GDM1 (cell line): ENCODE measurements around the gene MRPS12.
"Not testable (repeated sequence)": the region's sequence is repeated elsewhere in the genome, so short reads cannot be mapped to it uniquely, and the experiment has no call there.

ENCODE experiments used
- DNase-seq: peaks from one replicate; lab custom pipeline; 2025; lab: John Stamatoyannopoulos, UW

The MRPS12 gene

GRCh38 chr19:38939957-38940356, 9.2 kb downstream of the MRPS12 start:
- no peak for DNase-seq

GRCh38 chr19:38941466-38941865, 10.7 kb downstream of the MRPS12 start:
- not testable (repeated sequence) for DNase-seq

- no peak for DNase-seq
These were observed 11.2 kb downstream of the MRPS12 start for GRCh38 chr19:38941979-38942378.

- no peak for DNase-seq
These were observed 11.9 kb downstream of the MRPS12 start for GRCh38 chr19:38942471-38943181.

GRCh38 chr19:38944981-38945506, 14.3 kb downstream of the MRPS12 start:
- no peak for DNase-seq

GRCh38 chr19:38945562-38946228, 15.0 kb downstream of the MRPS12 start:
- no peak for DNase-seq

GRCh38 chr19:38946229-38947010, 15.7 kb downstream of the MRPS12 start:
- no peak for DNase-seq

- DNase-seq, result peak; percentile 15
These were observed 19.0 kb downstream of the MRPS12 start for GRCh38 chr19:38949580-38950367.

GRCh38 chr19:38951187-38951586, 20.4 kb downstream of the MRPS12 start:
- DNase-seq, result no peak

GRCh38 chr19:38952395-38953165, 21.8 kb downstream of the MRPS12 start:
- peak; percentile 24 for DNase-seq

- DNase-seq, result no peak
These were observed 22.9 kb downstream of the MRPS12 start for GRCh38 chr19:38953677-38954076.

GRCh38 chr19:38956264-38956663, 25.5 kb downstream of the MRPS12 start:
- DNase-seq, result no peak

- no peak for DNase-seq
These were observed 27.6 kb downstream of the MRPS12 start for GRCh38 chr19:38958301-38958700.

- DNase-seq, result no peak
These were observed 28.9 kb downstream of the MRPS12 start for GRCh38 chr19:38959618-38960017.

- no peak for DNase-seq
These were observed 34.0 kb downstream of the MRPS12 start for GRCh38 chr19:38964738-38965137.

- not testable (repeated sequence) for DNase-seq
These were observed 35.4 kb downstream of the MRPS12 start for GRCh38 chr19:38966149-38966548.

- DNase-seq, result no peak
These were observed 40.2 kb downstream of the MRPS12 start for GRCh38 chr19:38970664-38971532.

GRCh38 chr19:38971672-38972071, 40.9 kb downstream of the MRPS12 start:
- DNase-seq, result no peak

- no peak for DNase-seq
These were observed 44.0 kb downstream of the MRPS12 start for GRCh38 chr19:38974624-38975213.
